ENCODE measurements around the gene KCNQ1OT1.

KCNQ1OT1 gene

GRCh38 chr11:2584434-2584811 is 115.4 kb downstream of the KCNQ1OT1 start:
- H3K27ac ChIP-seq (replicated peaks; ENCODE audit: low read length) = no peak overlapping the region
- H3K18ac ChIP-seq (ENCODE audit: low read length) = no peak overlapping the region
- no peaks in the 10 kb centered on the region for H3K9me3 ChIP-seq (replicated peaks in 1 of 2; ENCODE audit: control insufficient read depth in 2 of 2, insufficient read depth in 1 of 2, low read depth in 1 of 2, low read length in 2 of 2)
- no peak overlapping the region for H4K8ac ChIP-seq (ENCODE audit: low read depth, low read length)
- no peak overlapping the region for H3K4me2 ChIP-seq (ENCODE audit: insufficient read depth, low read length, poor library complexity, severe bottlenecking)
- no peak overlapping the region for H3K9ac ChIP-seq (ENCODE audit: low read depth, low read length, poor library complexity)
- peaks cover 0 to 13% (median 0%) of the 10 kb centered on the region in 3 experiments for H3K27me3 ChIP-seq (ENCODE audit: control insufficient read depth in 3 of 3, insufficient read depth in 3 of 3, low read depth in 1 of 3, low read length in 3 of 3)
- peaks cover 2% of the 10 kb centered on the region for H3K79me1 ChIP-seq (ENCODE audit: low read depth, low read length)
- no peak overlapping the region for H2BK120ac ChIP-seq (ENCODE audit: low read depth, low read length)
- no peak overlapping the region for H4K91ac ChIP-seq (ENCODE audit: low read depth, low read length, poor library complexity)
- H2BK5ac ChIP-seq (ENCODE audit: low read length) = no peak overlapping the region
- 100% methylated on average over 1 of the region's 4 CpGs; no CpG with 5 or more reads in 1 of the 2 donors for WGBS, 2 donors (ENCODE audit: extremely low coverage in 2 of 2, insufficient read length in 2 of 2, insufficient replicate concordance in 1 of 2)
- no peak for DNase-seq (ENCODE audit: low spot score)
- H3K4me1 ChIP-seq (ENCODE audit: control insufficient read depth in 2 of 2, insufficient read depth in 1 of 2, low read depth in 1 of 2, low read length in 2 of 2) = peaks cover 0 to 4% of the 10 kb centered on the region in 2 donors
- no peak overlapping the region for H2AFZ ChIP-seq (ENCODE audit: low read length)
- H3K4me3 ChIP-seq (ENCODE audit: low read length in 2 of 2) = peak overlapping the region in 1 of 2 donors; percentile 55
- no peaks in the 10 kb centered on the region for H3K36me3 ChIP-seq (replicated peaks in 1 of 2; ENCODE audit: control insufficient read depth in 2 of 2, insufficient read depth in 2 of 2, low read length in 2 of 2)
- no peak overlapping the region for H2BK15ac ChIP-seq (ENCODE audit: low read length)
- H3K14ac ChIP-seq (ENCODE audit: low read length) = no peak overlapping the region
- H3K23ac ChIP-seq (ENCODE audit: low read depth, low read length, poor library complexity) = peak overlapping the region; percentile 21
- H2BK12ac ChIP-seq (ENCODE audit: low read length) = no peak overlapping the region
- H2AK5ac ChIP-seq (ENCODE audit: low read depth, low read length) = no peak overlapping the region
- H3K4ac ChIP-seq (ENCODE audit: low read length) = no peak overlapping the region

- Histone ChIP-seq H2BK12ac (ENCODE audit: low read length) (peak overlapping the region; percentile 7), H3K18ac (ENCODE audit: low read length) (peak overlapping the region; percentile 91), H4K91ac (ENCODE audit: low read depth, low read length, poor library complexity) (no peak overlapping the region), H2BK5ac (ENCODE audit: low read length) (peak overlapping the region; percentile 68), H3K4me1 (ENCODE audit: control insufficient read depth in 2 of 2, insufficient read depth in 1 of 2, low read depth in 1 of 2, low read length in 2 of 2) (peaks cover 0 to 6% of the 10 kb centered on the region in 2 donors), H3K27me3 (ENCODE audit: control insufficient read depth in 3 of 3, insufficient read depth in 3 of 3, low read depth in 1 of 3, low read length in 3 of 3) (peaks cover 0 to 10% (median 0%) of the 10 kb centered on the region in 3 experiments), H2BK120ac (ENCODE audit: low read depth, low read length) (no peak overlapping the region), H2AFZ (ENCODE audit: low read length) (no peak overlapping the region), H3K23ac (ENCODE audit: low read depth, low read length, poor library complexity) (no peak overlapping the region), H3K4me2 (ENCODE audit: insufficient read depth, low read length, poor library complexity, severe bottlenecking) (no peak overlapping the region), H3K79me1 (ENCODE audit: low read depth, low read length) (peaks cover 2% of the 10 kb centered on the region), H3K9ac (ENCODE audit: low read depth, low read length, poor library complexity) (no peak overlapping the region), H3K36me3 (replicated peaks in 1 of 2; ENCODE audit: control insufficient read depth in 2 of 2, insufficient read depth in 2 of 2, low read length in 2 of 2) (no peaks in the 10 kb centered on the region), H3K14ac (ENCODE audit: low read length) (peak overlapping the region; percentile 92), H3K27ac (replicated peaks; ENCODE audit: low read length) (no peak overlapping the region), H4K8ac (ENCODE audit: low read depth, low read length) (peak overlapping the region; percentile 9), H3K4me3 (ENCODE audit: low read length in 2 of 2) (no peak overlapping the region), H2AK5ac (ENCODE audit: low read depth, low read length) (peak overlapping the region; percentile 91), H3K4ac (ENCODE audit: low read length) (peak overlapping the region; percentile 85), H2BK15ac (ENCODE audit: low read length) (peak overlapping the region; percentile 97), H3K9me3 (replicated peaks in 1 of 2; ENCODE audit: control insufficient read depth in 2 of 2, insufficient read depth in 1 of 2, low read depth in 1 of 2, low read length in 2 of 2) (no peaks in the 10 kb centered on the region)
- no peak for DNase-seq (ENCODE audit: low spot score)
- no CpG with 5 or more reads among the region's 6 CpGs for WGBS, 2 donors (ENCODE audit: extremely low coverage in 2 of 2, insufficient read length in 2 of 2, insufficient replicate concordance in 1 of 2)
Observed at GRCh38 chr11:2583605-2583958, 116.2 kb downstream of the KCNQ1OT1 start.

- Histone ChIP-seq H3K36me3 (replicated peaks in 1 of 2; ENCODE audit: control insufficient read depth in 2 of 2, insufficient read depth in 2 of 2, low read length in 2 of 2) (no peaks in the 10 kb centered on the region), H3K4me1 (ENCODE audit: control insufficient read depth in 2 of 2, insufficient read depth in 1 of 2, low read depth in 1 of 2, low read length in 2 of 2) (peaks cover 0 to 6% of the 10 kb centered on the region in 2 donors), H2BK15ac (ENCODE audit: low read length) (peak overlapping the region; percentile 97), H2BK120ac (ENCODE audit: low read depth, low read length) (peak overlapping the region; percentile 67), H2AFZ (ENCODE audit: low read length) (peak overlapping the region; percentile 6), H3K27ac (replicated peaks; ENCODE audit: low read length) (no peak overlapping the region), H2BK5ac (ENCODE audit: low read length) (peak overlapping the region; percentile 68), H3K4ac (ENCODE audit: low read length) (peak overlapping the region; percentile 85), H3K9me3 (replicated peaks in 1 of 2; ENCODE audit: control insufficient read depth in 2 of 2, insufficient read depth in 1 of 2, low read depth in 1 of 2, low read length in 2 of 2) (no peaks in the 10 kb centered on the region), H3K14ac (ENCODE audit: low read length) (peak overlapping the region; percentile 92), H3K27me3 (ENCODE audit: control insufficient read depth in 3 of 3, insufficient read depth in 3 of 3, low read depth in 1 of 3, low read length in 3 of 3) (peaks cover 0 to 10% (median 0%) of the 10 kb centered on the region in 3 experiments), H4K8ac (ENCODE audit: low read depth, low read length) (peak overlapping the region; percentile 23), H2BK12ac (ENCODE audit: low read length) (peak overlapping the region; percentile 86), H3K79me1 (ENCODE audit: low read depth, low read length) (peaks cover 2% of the 10 kb centered on the region), H3K23ac (ENCODE audit: low read depth, low read length, poor library complexity) (no peak overlapping the region), H4K91ac (ENCODE audit: low read depth, low read length, poor library complexity) (peak overlapping the region; percentile 81), H3K4me3 (ENCODE audit: low read length in 2 of 2) (no peak overlapping the region), H2AK5ac (ENCODE audit: low read depth, low read length) (peak overlapping the region; percentile 91), H3K9ac (ENCODE audit: low read depth, low read length, poor library complexity) (no peak overlapping the region), H3K18ac (ENCODE audit: low read length) (peak overlapping the region; percentile 91), H3K4me2 (ENCODE audit: insufficient read depth, low read length, poor library complexity, severe bottlenecking) (no peak overlapping the region)
- no CpG with 5 or more reads among the region's 33 CpGs for WGBS, 2 donors (ENCODE audit: extremely low coverage in 2 of 2, insufficient read length in 2 of 2, insufficient replicate concordance in 1 of 2)
- no peak for DNase-seq (ENCODE audit: low spot score)
Observed at GRCh38 chr11:2582946-2583604, 116.7 kb downstream of the KCNQ1OT1 start.

DNA sequence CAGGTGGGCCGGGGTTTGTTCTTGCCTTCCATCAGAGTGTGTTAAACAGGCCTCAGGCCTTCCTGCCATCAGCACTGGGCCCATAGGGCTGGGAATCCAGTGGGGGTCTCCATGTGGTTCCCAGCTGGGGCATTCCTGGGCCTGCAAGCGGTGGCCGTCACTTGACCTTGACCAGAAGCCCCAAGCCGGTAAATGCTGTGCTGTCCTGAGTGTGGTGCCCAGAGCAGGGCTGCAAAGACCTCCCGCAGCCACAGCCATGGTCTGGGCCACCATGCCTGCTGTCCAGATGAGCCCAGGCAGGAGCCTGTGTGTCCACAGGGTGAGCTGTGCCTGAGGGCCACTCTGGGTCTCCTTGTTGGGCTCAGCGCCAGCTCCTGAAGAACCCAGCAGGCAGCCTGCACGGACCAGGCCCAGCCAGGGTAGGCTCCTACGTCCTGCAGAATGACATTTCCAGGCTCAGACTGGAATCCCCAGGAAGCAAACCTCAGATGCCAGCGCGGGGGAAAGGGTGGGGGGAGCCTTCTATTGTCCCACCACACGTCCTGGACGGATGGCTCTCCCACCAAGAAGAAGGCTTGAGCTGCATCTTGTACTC is 117.3 kb downstream of the KCNQ1OT1 start:
- Histone ChIP-seq H2BK12ac (ENCODE audit: low read length) (peak overlapping the region; percentile 86), H3K9ac (ENCODE audit: low read depth, low read length, poor library complexity) (no peak overlapping the region), H2BK120ac (ENCODE audit: low read depth, low read length) (peak overlapping the region; percentile 67), H3K18ac (ENCODE audit: low read length) (peak overlapping the region; percentile 86), H3K9me3 (replicated peaks in 1 of 2; ENCODE audit: control insufficient read depth in 2 of 2, insufficient read depth in 1 of 2, low read depth in 1 of 2, low read length in 2 of 2) (no peaks in the 10 kb centered on the region), H3K36me3 (replicated peaks in 1 of 2; ENCODE audit: control insufficient read depth in 2 of 2, insufficient read depth in 2 of 2, low read length in 2 of 2) (no peaks in the 10 kb centered on the region), H3K79me1 (ENCODE audit: low read depth, low read length) (peaks cover 2% of the 10 kb centered on the region), H3K14ac (ENCODE audit: low read length) (no peak overlapping the region), H3K4me3 (ENCODE audit: low read length in 2 of 2) (no peak overlapping the region), H4K8ac (ENCODE audit: low read depth, low read length) (no peak overlapping the region), H3K23ac (ENCODE audit: low read depth, low read length, poor library complexity) (peak overlapping the region; percentile 29), H3K27ac (replicated peaks; ENCODE audit: low read length) (no peak overlapping the region), H2BK5ac (ENCODE audit: low read length) (peak overlapping the region; percentile 68), H3K4me1 (ENCODE audit: control insufficient read depth in 2 of 2, insufficient read depth in 1 of 2, low read depth in 1 of 2, low read length in 2 of 2) (peaks cover 0 to 8% of the 10 kb centered on the region in 2 donors), H2AK5ac (ENCODE audit: low read depth, low read length) (peak overlapping the region; percentile 95), H4K91ac (ENCODE audit: low read depth, low read length, poor library complexity) (no peak overlapping the region), H3K4ac (ENCODE audit: low read length) (no peak overlapping the region), H2AFZ (ENCODE audit: low read length) (no peak overlapping the region), H3K27me3 (ENCODE audit: control insufficient read depth in 3 of 3, insufficient read depth in 3 of 3, low read depth in 1 of 3, low read length in 3 of 3) (peaks cover 0 to 10% (median 0%) of the 10 kb centered on the region in 3 experiments), H3K4me2 (ENCODE audit: insufficient read depth, low read length, poor library complexity, severe bottlenecking) (no peak overlapping the region), H2BK15ac (ENCODE audit: low read length) (peak overlapping the region; percentile 97)
- no peak for DNase-seq (ENCODE audit: low spot score)
- WGBS, 2 donors (ENCODE audit: extremely low coverage in 2 of 2, insufficient read length in 2 of 2, insufficient replicate concordance in 1 of 2) = no CpG with 5 or more reads among the region's 12 CpGs

Measured in neuronal stem cell (in vitro differentiated cells).